ENCODE measurements around the gene TES.

GRCh38 chr7:116226664-116227063, 16.3 kb downstream of the TES start:
- TF ChIP-seq POLR2AphosphoS5 (IDR thresholded peaks at IDR 0.05; ENCODE audit: low read depth, low read length) (no peak), TAF1 (IDR thresholded peaks at IDR 0.05; ENCODE audit: borderline replicate concordance, insufficient read depth, low read length) (no peak), SIN3A (IDR thresholded peaks at IDR 0.05; ENCODE audit: borderline replicate concordance, insufficient read depth, low read length) (no peak), REST (IDR thresholded peaks at IDR 0.05; ENCODE audit: insufficient read depth in 1 of 2, low read depth in 2 of 2, low read length in 2 of 2) (no peak), FOXP2 (optimal IDR thresholded peaks at IDR 0.05; ENCODE audit: borderline replicate concordance, extremely low read depth, extremely low read length, insufficient read depth) (no peak)
